GM12878 (cell line): ENCODE data around the gene DPY19L2. TPM values are rescaled to one million over a fixed set of nuclear protein-coding genes. Genes with fewer than 3 reads are reported as not detected.
"Not testable (repeated sequence)": the region's sequence is repeated elsewhere in the genome, so short reads cannot be mapped to it uniquely, and the experiment has no call there.

Experiments
- ATAC-seq: fragments of 200-7000 bp; cut with Tn5 transposase; 3 replicates; pipeline ENCODE4 v1.9.1; 2020; ENCODE audit warnings: mild to moderate bottlenecking, moderate library complexity
- BruUV-seq: library from RNA; stranded (reverse); fragments of 400-500 nt; replicated peaks from 2 replicates; lab custom pipeline; 2021; lab: Mats Ljungman, UMichigan
- CTCF ChIA-PET: fragments of 300-600 bp; sonication (Branson Sonifier 250); formaldehyde crosslinking; extraction: SDS; loops from one replicate; lab custom pipeline; 2021; ENCODE audit warnings: inconsistent platforms; lab: Yijun Ruan, JAX
- POLR2A ChIA-PET: fragments of 350-600 bp; formaldehyde crosslinking; extraction: SDS; loops from one replicate; lab custom pipeline; 2021; ENCODE audit warnings: inconsistent platforms; lab: Charles Lee
- RAD21 ChIA-PET: fragments of 300-600 bp; sonication (Branson Sonifier 250); formaldehyde crosslinking; loops from one replicate; lab custom pipeline; 2023; ENCODE audit warnings: antibody characterized with exemption; ENCODE audit not compliant: unreplicated experiment; lab: Charles Lee
- SMC1A ChIA-PET: fragments of 300-600 bp; sonication (Branson Sonifier 250); formaldehyde crosslinking; loops from one replicate; lab custom pipeline; 2023; ENCODE audit not compliant: unreplicated experiment, uncharacterized antibody; lab: Charles Lee
- DNase-seq: peaks from one replicate; pipeline ENCODE4 v3.0.0-alpha.2; 2011; ENCODE audit warnings: low read depth, low spot score
- FAIRE-seq: peaks from 3 replicates; lab custom pipeline; 2011; peaks lifted over from hg19 to GRCh38; lab: Jason Lieb, UNC
- H2AFZ ChIP-seq: 2 replicates; pipeline ENCODE4 v1.6.0; 2011; ENCODE audit warnings: low read depth, low read length, control low read depth; ENCODE audit not compliant: control insufficient read depth
- H3K27ac ChIP-seq: 2 replicates; pipeline ENCODE4 v1.5.1; 2011; ENCODE audit warnings: control low read depth; ENCODE audit not compliant: control insufficient read depth, insufficient read depth
- H3K27me3 ChIP-seq, 2 experiments: replicated peaks in 1 of 2; 2 replicates each; pipeline versions ENCODE4 v1.6.0 to v1.6.1; 2011; ENCODE audit warnings: low read length in 1 of 2; ENCODE audit not compliant: control insufficient read depth in 2 of 2, insufficient read depth in 2 of 2
- H3K36me3 ChIP-seq, 2 experiments: 2 replicates each; pipeline ENCODE4 v1.5.1; 2011; ENCODE audit warnings: low read length in 1 of 2; ENCODE audit not compliant: control insufficient read depth in 2 of 2, insufficient read depth in 2 of 2
- H3K4me1 ChIP-seq: 2 replicates; pipeline ENCODE4 v1.6.1; 2011; ENCODE audit warnings: mild to moderate bottlenecking, low read length, moderate library complexity, mixed read lengths; ENCODE audit not compliant: control insufficient read depth, insufficient read depth
- H3K4me2 ChIP-seq: 2 replicates; pipeline ENCODE4 v1.6.0; 2011; ENCODE audit warnings: control low read depth; ENCODE audit not compliant: control insufficient read depth, insufficient read depth
- H3K4me3 ChIP-seq: fragments of 200-600 bp; sonication (generic); 2 replicates; pipeline ENCODE4 v1.5.1; 2016
- H3K79me2 ChIP-seq: 2 replicates; pipeline ENCODE4 v1.6.0; 2011; ENCODE audit warnings: low read length; ENCODE audit not compliant: control insufficient read depth, insufficient read depth
- H3K9ac ChIP-seq: 2 replicates; pipeline ENCODE4 v1.8.0; 2011; ENCODE audit warnings: low read length, control low read depth, mixed read lengths; ENCODE audit not compliant: control insufficient read depth, insufficient read depth
- H3K9me3 ChIP-seq: replicated peaks from 3 replicates; pipeline ENCODE4 v1.5.1; 2011; ENCODE audit warnings: mild to moderate bottlenecking, low read length; ENCODE audit not compliant: control insufficient read depth, insufficient read depth
- H4K20me1 ChIP-seq: 2 replicates; pipeline ENCODE4 v1.6.0; 2011; ENCODE audit not compliant: control insufficient read depth, insufficient read depth
- WGBS: methylation state at CpG from one replicate; pipeline ENCODE4 v1.1.6; 2016; ENCODE audit warnings: low lambda C conversion rate; ENCODE audit not compliant: insufficient replicate concordance, insufficient coverage; ENCODE audit errors: missing lambda C conversion rate; 5-methylcytosine and 5-hydroxymethylcytosine counted together
- in situ Hi-C: fragments of 300-500 bp; cut with MboI; formaldehyde crosslinking; loops from 9 replicates; pipeline ENCODE4 v1.14.3; 2018; ENCODE audit warnings: mixed read lengths
- intact Hi-C: fragments of 100-400 bp; cut with micrococcal nuclease; formaldehyde crosslinking; loops from one replicate; pipeline ENCODE4 v1.14.2; 2022; ENCODE audit not compliant: unreplicated experiment
- polyA plus RNA-seq, 11 experiments: library from polyadenylated mRNA; depleted of rRNA in 4 of 11; unstranded in 6 of 11; stranded (reverse) in 5 of 11; fragments of >200 nt; fragmentation: Nextera tagmentation in 4 of 11; fragmentation: Illumina TruSeq in 1 of 11; extraction: Ambion mirVana in 4 of 11; extraction: Trizol in 1 of 11; gene quantifications; 1 replicate in 1 of 11; 2 replicates in 10 of 11; pipeline versions ENCODE4 v1.2.1 to v1.2.3, GENCODE V29; 2011 to 2016; ENCODE audit warnings: inconsistent platforms in 2 of 11, missing spikeins in 2 of 11, low read depth in 1 of 11
- total RNA-seq, 4 experiments: library from RNA; depleted of rRNA in 3 of 4; stranded (reverse); fragments of >200 nt in 3 of 4; fragmentation: Illumina TruSeq in 1 of 4; extraction: Trizol in 1 of 4; gene quantifications; 2 replicates each; pipeline versions ENCODE4 v1.2.1 to v1.2.3, GENCODE V29; 2013 to 2021

The DPY19L2 gene
- total and polyA plus RNA-seq, 10 of the 15 experiments (the other 5 are each of a cell fraction or from before 2014, with no cell fraction given) = 0.04 to 1.0 (median 0.18) TPM; not detected in 4

DNA sequence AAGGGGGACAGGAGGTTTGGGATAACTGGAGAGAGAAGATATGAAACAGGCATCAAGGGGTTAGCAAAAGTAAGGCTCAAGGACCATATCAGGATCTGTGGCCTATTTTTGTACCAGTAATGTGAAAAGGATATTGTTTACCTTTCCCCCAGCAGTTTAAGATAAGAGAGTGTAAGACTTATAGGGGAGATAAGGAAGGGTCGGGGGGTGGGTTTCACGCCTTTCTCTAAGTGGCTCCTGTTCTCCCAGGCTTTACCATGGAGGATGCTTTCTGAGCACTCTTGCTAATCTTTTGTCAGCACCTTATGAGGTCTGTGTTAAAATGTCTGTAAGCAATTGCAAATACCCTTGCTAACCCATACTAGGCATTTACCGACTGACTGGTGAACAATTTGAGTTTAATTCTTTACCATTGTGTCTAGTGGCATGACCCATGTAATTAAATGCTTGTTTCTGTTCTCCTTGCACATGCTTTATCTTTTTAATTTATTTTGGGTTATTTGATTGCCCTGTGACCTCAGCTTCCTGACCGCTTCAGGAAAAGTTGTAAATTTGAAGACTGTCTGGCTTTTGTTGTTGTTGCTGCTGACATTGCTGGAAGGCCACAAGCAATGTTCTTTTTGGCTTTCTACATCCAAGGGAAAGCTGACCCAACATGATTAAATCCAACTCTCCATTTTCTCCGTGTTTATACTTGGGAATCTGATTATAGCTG lies 12.6 kb downstream of the DPY19L2 start:
- DNase-seq, RAD21 ChIA-PET, H3K36me3 ChIP-seq, H3K4me3 ChIP-seq, H3K9me3 ChIP-seq, H3K27me3 ChIP-seq, H3K9ac ChIP-seq, intact Hi-C loops, H3K27ac ChIP-seq, H2AFZ ChIP-seq, H3K79me2 ChIP-seq, H4K20me1 ChIP-seq, POLR2A ChIA-PET, FAIRE-seq, BruUV-seq, CTCF ChIA-PET, H3K4me1 ChIP-seq, ATAC-seq, SMC1A ChIA-PET, H3K4me2 ChIP-seq, in situ Hi-C loops: not testable (repeated sequence)
- WGBS = 47% methylated on average over 5 of the region's 5 CpGs

GRCh38 chr12:63654481-63654880 lies 13.8 kb downstream of the DPY19L2 start:
- ATAC-seq, FAIRE-seq: not testable (repeated sequence)
- 13% methylated on average over 5 of the region's 5 CpGs for WGBS

GRCh38 chr12:63649517-63649916 lies 18.8 kb downstream of the DPY19L2 start:
- DNase-seq, POLR2A ChIA-PET, H3K4me3 ChIP-seq, intact Hi-C loops, BruUV-seq, H4K20me1 ChIP-seq, H3K27ac ChIP-seq, H3K4me2 ChIP-seq, H3K9me3 ChIP-seq, SMC1A ChIA-PET, H3K9ac ChIP-seq, CTCF ChIA-PET, H3K79me2 ChIP-seq, ATAC-seq, H2AFZ ChIP-seq, RAD21 ChIA-PET, FAIRE-seq, H3K4me1 ChIP-seq, in situ Hi-C loops, H3K27me3 ChIP-seq, H3K36me3 ChIP-seq: not testable (repeated sequence)
- WGBS = 6% methylated on average over 1 of the region's 1 CpG

More at GRCh38 chr12:63654481-63654880, 13.8 kb downstream of the DPY19L2 start:
- H3K36me3 ChIP-seq, CTCF ChIA-PET, H3K4me3 ChIP-seq, H3K9ac ChIP-seq, H3K4me1 ChIP-seq, POLR2A ChIA-PET, RAD21 ChIA-PET, DNase-seq, H3K27ac ChIP-seq, H3K9me3 ChIP-seq, H3K4me2 ChIP-seq, H3K79me2 ChIP-seq, H3K27me3 ChIP-seq, intact Hi-C loops, H4K20me1 ChIP-seq, in situ Hi-C loops, SMC1A ChIA-PET, H2AFZ ChIP-seq, BruUV-seq: not testable (repeated sequence)

DNA sequence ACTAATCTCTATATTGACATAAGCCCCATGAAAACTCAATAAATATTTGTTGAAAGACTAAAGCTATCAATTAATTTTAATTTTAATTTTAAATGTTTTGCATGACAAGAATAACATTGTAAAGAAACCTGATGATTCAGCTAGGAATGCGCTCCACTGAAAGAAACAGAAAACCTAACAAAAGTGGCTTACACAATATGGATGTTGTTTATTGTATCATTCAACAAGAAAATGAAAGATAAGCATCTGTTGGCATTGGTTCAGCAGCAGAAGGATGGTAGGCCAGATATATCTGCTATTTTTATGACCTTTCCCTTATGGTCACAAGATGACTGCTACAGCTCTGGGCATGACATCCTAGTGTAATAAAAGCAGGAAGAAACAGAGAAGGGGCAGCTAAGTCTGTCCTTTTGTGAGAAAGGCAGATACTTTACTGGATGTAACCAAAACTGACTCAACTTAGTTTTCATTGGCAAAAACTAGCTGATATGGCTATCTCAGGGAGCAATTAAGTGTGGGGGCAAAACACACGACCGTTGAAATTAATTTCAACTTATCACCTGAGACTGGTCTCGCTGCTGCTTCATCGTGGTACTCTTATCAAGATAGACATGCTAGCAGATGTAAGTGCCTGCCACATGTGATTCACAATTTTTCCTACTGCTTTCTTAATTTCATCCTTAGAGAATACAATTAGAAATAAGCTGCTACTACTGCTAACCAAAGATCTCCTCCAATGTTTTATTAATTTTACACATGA lies 24.7 kb downstream of the DPY19L2 start:
- H3K4me1 ChIP-seq, FAIRE-seq, intact Hi-C loops, POLR2A ChIA-PET, H3K36me3 ChIP-seq, CTCF ChIA-PET, H4K20me1 ChIP-seq, H3K9ac ChIP-seq, RAD21 ChIA-PET, DNase-seq, H3K9me3 ChIP-seq, H2AFZ ChIP-seq, H3K4me3 ChIP-seq, in situ Hi-C loops, H3K79me2 ChIP-seq, SMC1A ChIA-PET, BruUV-seq, H3K4me2 ChIP-seq, H3K27me3 ChIP-seq, ATAC-seq, H3K27ac ChIP-seq: not testable (repeated sequence)
- WGBS = 27% methylated on average over 5 of the region's 5 CpGs
